ENCODE data around the gene ARHGEF17.

DNA sequence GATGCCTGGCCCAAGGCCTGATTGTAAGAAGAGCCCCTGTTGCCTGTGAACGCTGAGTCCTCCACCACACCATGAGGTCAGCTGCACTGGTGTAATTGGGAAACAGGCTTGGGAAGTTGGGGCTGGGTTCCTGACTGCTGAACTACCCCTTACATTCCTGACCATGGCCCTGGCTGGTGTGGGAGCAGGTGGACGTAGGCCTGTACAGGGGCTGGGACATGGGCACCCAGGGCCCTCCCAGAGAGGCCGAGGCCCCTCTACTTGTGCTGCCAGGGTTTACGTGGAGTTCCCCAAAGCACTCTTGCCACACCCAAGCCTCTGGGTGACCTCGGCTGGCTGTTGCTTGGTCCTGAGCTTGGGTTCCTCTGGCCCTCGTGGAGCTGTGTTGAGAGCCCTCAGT, 73.5 kb downstream of the ARHGEF17 start:
- TF ChIP-seq, protein P1, sequence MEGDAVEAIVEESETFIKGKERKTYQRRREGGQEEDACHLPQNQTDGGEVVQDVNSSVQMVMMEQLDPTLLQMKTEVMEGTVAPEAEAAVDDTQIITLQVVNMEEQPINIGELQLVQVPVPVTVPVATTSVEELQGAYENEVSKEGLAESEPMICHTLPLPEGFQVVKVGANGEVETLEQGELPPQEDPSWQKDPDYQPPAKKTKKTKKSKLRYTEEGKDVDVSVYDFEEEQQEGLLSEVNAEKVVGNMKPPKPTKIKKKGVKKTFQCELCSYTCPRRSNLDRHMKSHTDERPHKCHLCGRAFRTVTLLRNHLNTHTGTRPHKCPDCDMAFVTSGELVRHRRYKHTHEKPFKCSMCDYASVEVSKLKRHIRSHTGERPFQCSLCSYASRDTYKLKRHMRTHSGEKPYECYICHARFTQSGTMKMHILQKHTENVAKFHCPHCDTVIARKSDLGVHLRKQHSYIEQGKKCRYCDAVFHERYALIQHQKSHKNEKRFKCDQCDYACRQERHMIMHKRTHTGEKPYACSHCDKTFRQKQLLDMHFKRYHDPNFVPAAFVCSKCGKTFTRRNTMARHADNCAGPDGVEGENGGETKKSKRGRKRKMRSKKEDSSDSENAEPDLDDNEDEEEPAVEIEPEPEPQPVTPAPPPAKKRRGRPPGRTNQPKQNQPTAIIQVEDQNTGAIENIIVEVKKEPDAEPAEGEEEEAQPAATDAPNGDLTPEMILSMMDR (IDR thresholded peaks at IDR 0.05) = no peak
- no peak for TF ChIP-seq POLR2A (IDR thresholded peaks at IDR 0.05)

All from thyroid gland (tissue), 4 donors.